HG03460 (cell line): ENCODE results near the gene TUT7.
A peak's percentile ranks its signal among the peaks of the same experiment; 100 is the strongest.

Experiments used
- ATAC-seq: cut with Tn5 transposase; IDR thresholded peaks from one replicate; pipeline ENCODE4 v1.9.1; 2021; ENCODE audit not compliant: unreplicated experiment

TUT7 gene

DNA sequence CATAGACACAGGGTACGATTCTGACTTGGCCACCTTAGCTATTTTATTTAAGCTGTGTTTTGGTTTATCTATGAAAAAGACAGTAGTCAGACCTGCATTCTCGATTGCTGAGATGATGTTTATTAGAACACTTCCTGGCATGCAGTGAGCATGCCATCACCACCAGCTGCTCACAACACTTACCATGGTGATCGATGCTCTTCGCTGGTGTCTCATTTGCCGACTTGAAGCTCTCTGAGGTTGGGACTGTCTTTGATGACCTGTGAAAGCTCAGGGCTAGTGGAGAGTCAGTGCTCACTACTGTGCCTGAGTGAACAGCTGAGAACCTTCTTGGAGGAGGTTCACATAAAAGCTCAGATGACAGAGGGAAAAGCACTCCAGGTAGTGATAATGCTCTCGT lies 90.3 kb downstream of the TUT7 start:
- ATAC-seq: no peak

DNA sequence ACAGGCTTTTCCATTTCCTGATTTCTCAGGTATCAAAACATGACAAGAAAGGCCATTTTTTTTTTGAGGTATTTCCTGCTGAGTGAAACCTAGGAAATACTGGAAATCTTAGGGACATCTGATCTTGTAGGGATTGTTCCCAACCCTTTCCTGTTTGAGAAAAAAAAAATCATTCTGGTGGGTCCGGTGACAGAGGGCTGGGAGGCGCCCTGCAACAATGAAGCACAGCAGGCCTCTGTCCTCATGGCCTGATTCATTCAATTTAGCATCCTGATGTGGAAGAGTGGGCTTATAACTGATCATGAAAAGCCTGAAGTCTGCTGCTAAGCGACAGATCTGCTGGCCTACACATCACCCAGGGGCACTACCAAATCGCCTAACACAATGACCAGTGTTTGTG lies 91.7 kb downstream of the TUT7 start:
- no peak for ATAC-seq

DNA sequence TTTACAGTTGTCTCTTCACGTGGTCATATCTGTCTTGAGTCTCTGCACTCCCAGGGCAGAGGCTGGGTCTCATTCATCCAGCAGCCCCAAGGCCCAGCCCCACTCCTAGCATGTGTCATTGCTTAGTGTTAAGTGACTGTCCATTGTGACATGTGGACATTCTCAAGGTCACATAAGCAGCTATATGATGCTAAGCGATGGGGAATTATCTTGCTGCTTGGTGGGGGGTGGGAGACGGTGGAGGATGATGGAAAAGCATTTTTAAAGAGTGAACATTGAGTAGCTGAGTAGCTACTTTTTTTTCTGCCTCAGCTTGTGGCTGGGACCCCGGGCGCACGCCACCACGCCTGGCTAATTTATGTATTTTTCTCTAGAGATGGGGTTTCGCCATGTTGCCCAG lies 94.7 kb downstream of the TUT7 start, which contains the start of gene C9orf153:
Gene C9orf153 (minus strand): TSS at position 101 of the 400 bp plus-strand sequence. CDS start 30,054 bp downstream, outside the sequence.
- ATAC-seq: no peak

DNA sequence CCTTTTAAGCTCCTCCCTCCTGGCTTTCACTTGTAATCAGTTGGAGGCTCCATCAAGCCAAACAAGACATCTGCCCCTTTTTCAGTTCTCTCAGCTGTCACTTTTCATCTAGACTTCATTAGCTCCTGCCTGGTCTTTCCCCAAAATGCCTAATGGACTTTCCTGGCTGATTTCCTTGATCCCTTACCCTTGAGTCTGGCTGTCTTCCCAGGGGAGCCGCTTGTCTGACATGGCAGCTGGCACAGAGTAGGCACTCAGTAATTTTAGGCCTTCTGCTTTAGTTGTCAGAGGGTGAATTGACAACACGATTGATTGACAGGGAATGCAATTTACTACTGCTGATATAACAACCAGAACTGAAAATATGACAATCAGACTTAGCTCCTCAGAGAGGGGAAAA lies 96.8 kb downstream of the TUT7 start:
- no peak for ATAC-seq

DNA sequence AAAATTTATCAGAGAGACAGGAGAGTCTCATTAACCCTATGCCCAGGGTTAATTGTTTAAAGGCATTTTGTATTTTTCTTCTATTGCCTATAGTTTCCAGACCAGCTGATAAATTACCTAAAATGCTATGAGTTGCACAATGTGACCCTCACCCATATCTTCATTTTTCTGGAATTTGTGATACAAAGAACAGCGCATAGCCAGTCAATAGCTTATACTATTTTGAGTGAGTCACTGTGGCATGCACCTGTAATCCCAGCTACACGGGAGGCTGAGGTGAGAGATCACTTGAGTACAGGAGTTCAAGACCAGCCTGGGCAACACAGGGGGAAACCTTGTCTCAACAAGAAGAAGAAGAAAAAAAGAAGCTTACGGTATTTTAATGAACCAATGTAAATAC lies 97.6 kb downstream of the TUT7 start:
- ATAC-seq: no peak

DNA sequence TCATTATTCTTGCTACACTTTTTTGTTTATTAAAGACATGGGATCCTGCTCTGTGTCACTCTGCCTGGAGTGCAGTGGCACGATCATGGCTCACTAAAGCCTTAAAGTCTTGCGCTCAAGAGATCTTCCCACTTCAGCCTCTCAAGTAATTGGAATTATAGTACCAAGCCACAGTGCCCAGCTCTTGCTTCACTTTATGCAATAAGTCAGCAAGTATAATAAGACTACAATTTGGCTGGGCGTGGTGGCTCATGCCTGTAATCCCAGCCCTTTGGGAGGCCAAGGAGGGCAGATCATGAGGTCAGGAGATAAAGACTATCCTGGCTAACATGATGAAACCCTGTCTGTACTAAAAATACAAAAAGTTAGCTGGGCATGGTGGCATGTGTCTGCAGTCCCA lies 100.6 kb downstream of the TUT7 start:
- ATAC-seq: no peak

DNA sequence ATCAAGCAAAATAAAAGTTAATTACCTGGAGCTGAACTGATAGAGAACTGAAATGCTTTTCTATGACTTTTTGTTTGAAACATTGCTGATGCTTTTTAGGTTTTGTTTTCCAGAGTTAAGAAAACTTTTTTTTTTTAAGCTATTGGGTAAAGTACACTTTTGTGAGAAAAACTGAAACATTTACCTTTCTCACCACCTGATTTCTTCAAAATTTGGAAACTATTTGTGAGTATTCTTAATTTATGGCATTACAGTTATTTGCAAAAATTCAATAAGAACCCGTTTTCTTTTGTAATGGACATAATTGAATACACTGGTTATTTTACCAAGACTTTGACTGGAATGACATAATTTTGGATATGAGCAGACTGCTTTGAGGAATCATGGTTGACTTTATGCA lies 101.3 kb downstream of the TUT7 start:
- no peak for ATAC-seq

DNA sequence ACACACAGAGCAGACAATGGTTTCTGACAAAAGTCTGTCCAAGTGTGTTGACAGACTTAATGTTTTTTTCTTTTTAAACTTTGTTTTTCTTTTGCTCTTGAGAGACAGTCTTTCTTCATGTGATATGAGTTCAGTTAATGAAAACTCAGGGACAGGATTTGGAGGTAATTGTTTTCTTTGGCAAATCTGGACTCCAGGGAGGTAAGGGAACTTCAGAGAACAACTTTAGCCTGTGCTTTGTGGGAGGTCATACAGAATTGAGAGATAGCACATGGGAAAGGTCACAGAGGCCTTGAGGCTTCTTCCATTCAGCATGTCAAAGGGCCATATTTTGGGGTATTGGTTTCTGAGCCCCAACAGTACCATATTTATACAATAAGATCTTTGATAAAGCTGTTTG lies 104.1 kb downstream of the TUT7 start:
- no peak for ATAC-seq

DNA sequence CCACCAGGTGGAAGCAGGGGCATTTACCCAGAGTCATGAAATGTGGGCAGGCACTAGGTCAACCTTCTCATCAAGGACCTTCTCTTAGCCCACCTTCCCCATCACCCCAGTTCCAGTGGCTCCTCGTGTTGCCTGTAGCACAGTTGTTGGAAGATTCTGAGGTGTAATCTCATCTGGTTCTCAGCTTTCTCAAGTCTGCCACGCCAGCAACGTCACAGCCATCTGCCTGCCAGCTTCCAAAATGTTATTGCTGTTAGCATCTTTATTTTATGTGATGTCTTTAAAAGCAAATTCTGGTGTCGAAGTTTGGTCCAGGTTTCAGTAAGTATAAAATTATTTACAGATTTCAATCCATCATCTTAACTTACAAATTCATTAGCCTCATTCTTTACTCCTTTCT lies 105.5 kb downstream of the TUT7 start:
- ATAC-seq: no peak

DNA sequence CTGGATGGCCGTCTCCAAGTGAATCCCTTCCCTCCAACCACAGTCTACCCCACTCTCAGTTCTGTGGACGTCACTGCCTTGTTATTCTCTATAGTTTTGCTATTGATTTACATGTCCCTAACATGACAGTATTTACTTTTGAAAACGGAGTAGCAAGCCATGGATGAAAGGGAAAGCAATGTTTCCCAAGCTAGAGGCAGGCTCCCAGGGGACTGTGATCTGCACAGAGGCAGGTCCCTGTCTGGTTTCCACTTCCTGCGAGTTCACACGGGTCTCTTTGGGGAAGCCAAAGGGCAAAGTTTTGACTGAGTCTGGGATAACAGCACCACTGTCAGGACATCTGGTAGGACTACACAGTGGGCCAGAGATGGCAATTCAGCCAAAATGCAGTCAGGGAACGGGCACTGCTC lies 107.5 kb downstream of the TUT7 start:
- ATAC-seq: peak; percentile 94

DNA sequence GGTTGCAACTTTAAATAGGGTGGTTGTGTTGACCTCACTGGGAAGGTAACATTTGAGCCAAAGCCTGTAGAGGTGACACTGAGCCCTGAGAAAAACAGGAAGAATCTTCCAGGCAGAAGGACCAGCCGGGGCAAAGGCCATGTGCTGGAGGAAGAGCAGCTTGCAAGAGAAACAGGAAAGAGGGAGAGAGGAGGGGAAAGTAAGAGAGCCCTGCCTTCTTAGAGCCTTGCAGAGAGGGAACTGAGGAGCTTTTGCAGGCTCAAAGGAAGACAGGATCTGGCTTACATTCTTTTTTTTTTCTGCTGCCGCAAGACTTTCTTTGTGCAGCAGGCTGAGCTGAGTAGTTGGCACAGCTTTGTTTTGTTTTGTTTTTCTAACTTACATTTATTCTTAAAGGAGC lies 112.1 kb downstream of the TUT7 start:
- no peak for ATAC-seq

DNA sequence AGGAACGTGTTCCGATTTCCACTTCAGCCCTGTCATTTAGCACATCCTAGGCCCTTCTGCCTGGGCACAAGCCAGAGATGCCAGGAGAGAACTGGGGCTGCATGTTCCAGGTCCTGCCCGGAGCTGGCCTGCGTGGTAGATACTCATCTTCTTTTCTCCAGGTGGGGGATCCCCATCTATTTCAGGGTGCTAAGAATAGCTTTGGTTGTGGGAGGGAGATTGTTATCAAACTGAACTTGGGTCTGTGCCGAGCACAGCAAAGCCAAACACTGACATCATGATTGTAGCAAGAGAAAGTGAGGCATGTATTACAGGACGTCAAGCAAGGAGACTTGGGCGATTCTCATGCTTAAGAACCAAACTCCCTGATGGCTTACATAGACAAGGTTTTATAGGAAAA lies 113.0 kb downstream of the TUT7 start:
- no peak for ATAC-seq

DNA sequence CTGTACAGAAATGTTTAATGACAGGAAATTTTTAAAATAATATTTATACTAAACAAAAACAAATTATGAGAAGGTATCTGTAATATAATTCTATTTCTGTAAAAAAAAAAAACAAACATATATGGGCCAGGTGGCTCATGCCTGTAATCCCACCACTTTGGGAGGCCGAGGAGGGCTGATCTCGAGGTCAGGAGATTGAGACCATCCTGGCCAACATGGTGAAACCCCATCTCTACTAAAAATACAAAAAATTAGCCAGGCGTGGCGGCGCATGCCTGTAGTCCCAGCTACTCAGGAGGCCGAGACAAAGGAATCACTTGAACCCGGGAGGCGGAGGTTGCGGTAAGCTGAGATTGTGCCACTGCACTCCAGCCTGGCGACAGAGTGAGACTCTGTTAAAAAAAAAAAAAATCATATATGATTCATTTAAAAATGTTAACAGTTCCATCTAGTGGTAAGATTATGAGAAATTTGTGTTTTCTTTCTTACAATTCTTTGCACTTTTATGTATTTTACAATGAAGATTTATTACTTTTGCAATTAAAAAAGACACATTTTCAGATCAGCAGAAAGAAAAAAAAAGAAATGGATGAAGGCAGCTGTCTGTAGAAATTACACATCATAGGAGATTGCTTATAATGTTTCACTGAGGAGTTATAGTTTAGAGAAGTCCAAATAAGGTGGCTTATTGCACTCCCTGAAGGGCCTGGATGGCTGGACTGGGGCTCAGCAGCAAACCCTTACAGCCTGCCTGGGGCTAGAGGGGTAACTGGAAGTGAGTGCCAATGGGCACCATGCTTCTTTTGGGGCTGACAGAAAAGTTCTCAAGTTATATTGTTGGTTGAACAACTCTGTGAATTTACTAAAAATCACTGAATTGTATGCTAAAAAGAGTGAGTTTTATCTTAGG lies 115.1 kb downstream of the TUT7 start:
- ATAC-seq: no peak
